K562 (cell line): Measurements from ENCODE around the gene FDX2. TPM values are rescaled to one million over a fixed set of nuclear protein-coding genes. Genes with fewer than 3 reads are reported as not detected.

Experiments used
- ARHGAP35 ChIP-seq: fragments of 450-650 bp; IDR thresholded peaks from 2 replicates; pipeline ENCODE4 v1.6.1; 2018; ENCODE audit not compliant: partially characterized antibody
- ATF1 ChIP-seq, 2 experiments: fragments of 450-650 bp in 1 of 2; IDR thresholded peaks; 2 replicates each; pipeline ENCODE4 v1.6.1; 2016; ENCODE audit warnings: missing compliant biosample characterization in 1 of 2, missing genetic modification characterization in 1 of 2
- ATF7 ChIP-seq: fragments of 450-650 bp; IDR thresholded peaks from 2 replicates; pipeline ENCODE4 v1.7.1; 2014; ENCODE audit warnings: mild to moderate bottlenecking, moderate library complexity
- BMI1 ChIP-seq: fragments of 150-350 bp; IDR thresholded peaks from 2 replicates; pipeline ENCODE4 v1.6.1; 2014; ENCODE audit warnings: low read length
- GABPB1 ChIP-seq: sonication (generic); formaldehyde crosslinking; IDR thresholded peaks from 2 replicates; pipeline ENCODE4 v1.8.0; 2022; ENCODE audit warnings: mild to moderate bottlenecking, missing genetic modification reagents
- MXI1 ChIP-seq: IDR thresholded peaks from 2 replicates; pipeline ENCODE4 v1.6.1; 2011; ENCODE audit warnings: low read depth, mild to moderate bottlenecking, improper control_type of control experiment, low read length
- POU5F1 ChIP-seq: fragments of 150-350 bp; IDR thresholded peaks from 2 replicates; pipeline ENCODE4 v1.6.1; 2014; ENCODE audit warnings: borderline replicate concordance, low read length, low read depth, mild to moderate bottlenecking; ENCODE audit not compliant: partially characterized antibody
- TAF7 ChIP-seq: fragments of 450-650 bp; IDR thresholded peaks from 2 replicates; pipeline ENCODE4 v1.6.1; 2016; ENCODE audit warnings: missing genetic modification characterization, missing compliant biosample characterization
- TSC22D4 ChIP-seq: fragments of 450-650 bp; IDR thresholded peaks from 2 replicates; pipeline ENCODE4 v1.6.1; 2016; ENCODE audit warnings: missing genetic modification characterization, missing biosample characterization, control low read depth
- UBTF ChIP-seq, 2 experiments: IDR thresholded peaks; 2 replicates each; pipeline ENCODE4 v1.6.1; 2012; ENCODE audit warnings: improper control_type of control experiment in 2 of 2, low read depth in 2 of 2, low read length in 2 of 2, borderline replicate concordance in 1 of 2
- ZBED1 ChIP-seq: IDR thresholded peaks from 2 replicates; pipeline ENCODE4 v1.6.1; 2014
- ZNF263 ChIP-seq: sonication (generic); formaldehyde crosslinking; IDR thresholded peaks from 2 replicates; pipeline ENCODE4 v1.8.0; 2022; ENCODE audit warnings: mild to moderate bottlenecking, missing genetic modification reagents, borderline replicate concordance
- ZNF282 ChIP-seq: sonication (generic); formaldehyde crosslinking; IDR thresholded peaks from 2 replicates; pipeline ENCODE4 v1.8.1; 2023; ENCODE audit warnings: missing genetic modification reagents
- ZNF311 ChIP-seq: fragments of 250-450 bp; sonication (Bioruptor Pico); IDR thresholded peaks from 2 replicates; pipeline ENCODE4 v1.4.0; 2020; ENCODE audit warnings: mild to moderate bottlenecking, moderate library complexity
- ZNF408 ChIP-seq: fragments of 250-450 bp; sonication (Bioruptor Pico); IDR thresholded peaks from 2 replicates; pipeline ENCODE4 v1.4.0; 2020; ENCODE audit warnings: low read depth, mild to moderate bottlenecking, moderate library complexity
- ZNF764 ChIP-seq: fragments of 250-450 bp; sonication (Bioruptor Pico); IDR thresholded peaks from 2 replicates; pipeline ENCODE4 v1.4.0; 2020; ENCODE audit warnings: low read depth, mild to moderate bottlenecking, moderate library complexity
- ZNF77 ChIP-seq: fragments of 250-450 bp; sonication (Bioruptor Pico); IDR thresholded peaks from 2 replicates; pipeline ENCODE4 v1.5.0; 2020
- polyA plus RNA-seq, 8 experiments: library from polyadenylated mRNA; depleted of rRNA in 4 of 8; stranded (reverse) in 5 of 8; unstranded in 3 of 8; fragments of >200 nt; fragmentation: Nextera tagmentation in 2 of 8; fragmentation: Illumina TruSeq in 1 of 8; extraction: Ambion mirVana in 2 of 8; extraction: Trizol in 1 of 8; gene quantifications; 2 replicates each; pipeline versions ENCODE4 v1.2.1 to v1.2.3, GENCODE V29; 2011 to 2014; ENCODE audit warnings: inconsistent platforms in 1 of 8, missing spikeins in 1 of 8
- total RNA-seq, 7 experiments: library from RNA; depleted of rRNA in 6 of 7; stranded (reverse); fragments of >200 nt in 6 of 7; fragmentation: Illumina TruSeq in 2 of 7; extraction: Trizol in 2 of 7; gene quantifications; 2 replicates each; pipeline versions ENCODE4 v1.2.1 to v1.2.3, GENCODE V29; 2011 to 2021; ENCODE audit warnings: low replicate concordance in 1 of 7
- TF ChIP-seq, protein P1 (sequence below): fragments of 250-450 bp; sonication (Bioruptor Pico); IDR thresholded peaks from 2 replicates; pipeline ENCODE4 v1.5.0; 2021; ENCODE audit warnings: mild to moderate bottlenecking, moderate library complexity
- TF ChIP-seq, protein P2 (sequence below), 3 experiments: fragments of 200-800 bp in 1 of 3; fragments of 250-450 bp in 1 of 3; fragments of 450-650 bp in 1 of 3; sonication (Bioruptor Pico) in 1 of 3; sonication (Bioruptor generic) in 1 of 3; formaldehyde crosslinking in 1 of 3; IDR thresholded peaks; 2 replicates each; pipeline versions ENCODE4 v1.6.1 to v1.8.0; 2016 to 2022; ENCODE audit warnings: mild to moderate bottlenecking in 2 of 3, missing genetic modification characterization in 2 of 3, missing compliant biosample characterization in 1 of 3, moderate library complexity in 1 of 3

Gene FDX2
- total and polyA plus RNA-seq, 9 of the 15 experiments (the other 6 are each of a cell fraction or from before 2014, with no cell fraction given): 2.5 to 49.8 (median 29.7) TPM

DNA sequence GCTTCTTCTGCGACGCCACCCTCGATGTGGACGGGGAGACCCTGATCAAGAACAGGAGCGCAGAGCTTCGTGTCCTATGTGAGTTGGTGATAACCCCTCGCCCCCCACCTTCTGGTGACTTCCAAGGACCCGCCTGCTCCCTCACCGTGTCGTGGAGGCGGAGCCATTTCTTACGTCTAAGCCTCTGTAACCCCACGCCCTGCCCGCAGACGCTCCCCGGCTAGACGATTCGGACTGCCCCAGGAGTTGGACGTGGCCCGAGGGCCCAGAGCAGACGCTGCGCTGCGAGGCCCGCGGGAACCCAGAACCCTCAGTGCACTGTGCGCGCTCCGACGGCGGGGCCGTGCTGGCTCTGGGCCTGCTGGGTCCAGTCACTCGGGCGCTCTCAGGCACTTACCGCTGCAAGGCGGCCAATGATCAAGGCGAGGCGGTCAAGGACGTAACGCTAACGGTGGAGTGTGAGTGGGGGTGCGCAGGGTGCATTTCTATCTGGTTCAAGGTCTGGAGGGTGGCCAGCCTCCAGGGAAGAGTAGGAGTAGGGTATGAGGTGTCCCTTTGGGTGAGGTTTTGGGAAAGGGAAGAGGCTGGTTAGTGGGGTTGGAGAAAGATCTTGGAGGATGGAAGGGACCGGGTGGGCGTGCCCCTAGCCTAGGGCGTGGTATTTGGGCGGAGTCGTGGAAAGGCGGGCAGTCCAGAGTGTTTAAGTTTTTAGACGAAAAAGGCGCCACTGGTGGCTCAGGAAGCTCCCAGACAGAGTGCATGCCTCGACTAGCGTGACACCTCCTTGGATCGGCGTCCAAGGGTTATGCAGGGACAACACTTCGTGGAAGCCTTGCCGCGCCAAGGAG, 22.8 kb downstream of the FDX2 start (continued):
- TF ChIP-seq, protein P1, sequence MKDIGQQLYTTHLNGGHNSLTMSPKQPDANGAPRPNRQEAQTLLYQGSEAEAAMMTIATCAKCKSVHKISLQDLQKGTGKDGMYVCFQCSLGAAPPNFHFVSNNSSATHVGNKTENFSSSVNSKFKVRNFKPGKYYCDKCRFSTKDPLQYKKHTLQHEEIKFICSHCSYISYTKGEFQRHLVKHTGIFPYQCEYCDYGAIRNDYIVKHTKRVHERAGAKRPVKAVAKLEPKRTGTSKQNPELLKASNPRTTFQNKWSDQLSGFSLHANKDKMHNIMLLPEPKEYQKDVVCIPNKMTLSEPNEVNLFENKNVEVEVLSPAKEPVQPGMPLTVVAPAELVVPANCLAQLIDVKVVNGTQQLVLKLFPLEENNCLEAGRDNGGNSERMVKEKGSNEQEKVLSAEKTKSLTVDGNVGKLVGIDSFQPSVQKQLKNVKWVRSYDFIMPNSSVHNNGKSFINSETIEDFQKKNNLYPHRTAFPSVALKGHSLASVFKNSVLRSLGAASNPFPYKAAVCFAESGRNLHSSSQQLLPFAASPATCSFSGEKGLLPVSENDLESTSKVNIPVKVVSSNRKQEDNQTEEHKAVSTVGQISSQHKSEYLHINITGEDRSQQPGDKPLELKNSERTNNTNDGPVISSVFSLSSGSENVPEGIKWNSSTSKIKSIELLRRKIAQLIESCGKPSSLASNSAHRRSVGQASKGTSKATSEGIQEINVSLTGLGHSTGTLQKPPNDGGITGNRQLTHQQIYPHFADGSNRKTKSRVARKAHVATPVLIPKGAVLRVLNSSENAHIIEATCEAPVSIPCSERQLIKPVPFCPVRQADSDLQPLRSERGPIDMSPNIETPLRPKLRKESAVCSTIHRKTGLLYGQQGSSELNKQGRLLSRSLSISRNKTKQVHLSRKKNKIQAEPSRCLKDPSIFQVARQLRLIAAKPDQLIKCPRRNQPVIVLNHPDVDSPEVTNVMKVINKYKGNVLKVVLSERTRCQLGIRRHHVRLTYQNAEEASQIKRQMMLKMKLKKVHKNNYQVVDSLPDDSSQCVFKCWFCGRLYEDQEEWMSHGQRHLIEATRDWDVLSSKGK (CRISPR knock-in tag): no peak
- TF ChIP-seq ZNF263 (no peak), POU5F1 (no peak), MXI1 (no peak), ZNF311 (CRISPR knock-in tag) (no peak), GABPB1 (no peak), TSC22D4 (tag) (no peak), ZNF764 (CRISPR knock-in tag) (no peak), ZNF282 (CRISPR knock-in tag) (no peak; the same call in 1 of the 2 replicates), ARHGAP35 (no peak), BMI1 (no peak), ATF1 (CRISPR knock-in tag; IDR thresholded peaks at IDR 0.05) (no peak), ATF1 (tag; IDR thresholded peaks at IDR 0.05) (peak; percentile 74), UBTF (IDR thresholded peaks at IDR 0.05; ENCODE audit: borderline replicate concordance in 1 of 2, low read depth in 2 of 2, low read length in 2 of 2) (peak; percentile 42 to 71; a peak in 2 of 4 replicates), TAF7 (tag) (no peak), ZBED1 (no peak), ATF7 (peak; percentile 87; the same call in 1 of the 2 replicates), ZNF408 (CRISPR knock-in tag) (no peak), ZNF77 (no peak)
- TF ChIP-seq, protein P2, sequence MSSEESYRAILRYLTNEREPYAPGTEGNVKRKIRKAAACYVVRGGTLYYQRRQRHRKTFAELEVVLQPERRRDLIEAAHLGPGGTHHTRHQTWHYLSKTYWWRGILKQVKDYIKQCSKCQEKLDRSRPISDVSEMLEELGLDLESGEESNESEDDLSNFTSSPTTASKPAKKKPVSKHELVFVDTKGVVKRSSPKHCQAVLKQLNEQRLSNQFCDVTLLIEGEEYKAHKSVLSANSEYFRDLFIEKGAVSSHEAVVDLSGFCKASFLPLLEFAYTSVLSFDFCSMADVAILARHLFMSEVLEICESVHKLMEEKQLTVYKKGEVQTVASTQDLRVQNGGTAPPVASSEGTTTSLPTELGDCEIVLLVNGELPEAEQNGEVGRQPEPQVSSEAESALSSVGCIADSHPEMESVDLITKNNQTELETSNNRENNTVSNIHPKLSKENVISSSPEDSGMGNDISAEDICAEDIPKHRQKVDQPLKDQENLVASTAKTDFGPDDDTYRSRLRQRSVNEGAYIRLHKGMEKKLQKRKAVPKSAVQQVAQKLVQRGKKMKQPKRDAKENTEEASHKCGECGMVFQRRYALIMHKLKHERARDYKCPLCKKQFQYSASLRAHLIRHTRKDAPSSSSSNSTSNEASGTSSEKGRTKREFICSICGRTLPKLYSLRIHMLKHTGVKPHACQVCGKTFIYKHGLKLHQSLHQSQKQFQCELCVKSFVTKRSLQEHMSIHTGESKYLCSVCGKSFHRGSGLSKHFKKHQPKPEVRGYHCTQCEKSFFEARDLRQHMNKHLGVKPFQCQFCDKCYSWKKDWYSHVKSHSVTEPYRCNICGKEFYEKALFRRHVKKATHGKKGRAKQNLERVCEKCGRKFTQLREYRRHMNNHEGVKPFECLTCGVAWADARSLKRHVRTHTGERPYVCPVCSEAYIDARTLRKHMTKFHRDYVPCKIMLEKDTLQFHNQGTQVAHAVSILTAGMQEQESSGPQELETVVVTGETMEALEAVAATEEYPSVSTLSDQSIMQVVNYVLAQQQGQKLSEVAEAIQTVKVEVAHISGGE (CRISPR knock-in tag; IDR thresholded peaks at IDR 0.05): no peak
